Measurements from ENCODE around the gene DPH5. TPM values are rescaled to one million over a fixed set of nuclear protein-coding genes. Genes with fewer than 3 reads are reported as not detected.

The DPH5 gene, protein sequence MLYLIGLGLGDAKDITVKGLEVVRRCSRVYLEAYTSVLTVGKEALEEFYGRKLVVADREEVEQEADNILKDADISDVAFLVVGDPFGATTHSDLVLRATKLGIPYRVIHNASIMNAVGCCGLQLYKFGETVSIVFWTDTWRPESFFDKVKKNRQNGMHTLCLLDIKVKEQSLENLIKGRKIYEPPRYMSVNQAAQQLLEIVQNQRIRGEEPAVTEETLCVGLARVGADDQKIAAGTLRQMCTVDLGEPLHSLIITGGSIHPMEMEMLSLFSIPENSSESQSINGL
- polyA plus RNA-seq (2013, experiment 1 of 2): 37.4 TPM
- 37.8 TPM for polyA plus RNA-seq (2013, experiment 2 of 2)

DNA sequence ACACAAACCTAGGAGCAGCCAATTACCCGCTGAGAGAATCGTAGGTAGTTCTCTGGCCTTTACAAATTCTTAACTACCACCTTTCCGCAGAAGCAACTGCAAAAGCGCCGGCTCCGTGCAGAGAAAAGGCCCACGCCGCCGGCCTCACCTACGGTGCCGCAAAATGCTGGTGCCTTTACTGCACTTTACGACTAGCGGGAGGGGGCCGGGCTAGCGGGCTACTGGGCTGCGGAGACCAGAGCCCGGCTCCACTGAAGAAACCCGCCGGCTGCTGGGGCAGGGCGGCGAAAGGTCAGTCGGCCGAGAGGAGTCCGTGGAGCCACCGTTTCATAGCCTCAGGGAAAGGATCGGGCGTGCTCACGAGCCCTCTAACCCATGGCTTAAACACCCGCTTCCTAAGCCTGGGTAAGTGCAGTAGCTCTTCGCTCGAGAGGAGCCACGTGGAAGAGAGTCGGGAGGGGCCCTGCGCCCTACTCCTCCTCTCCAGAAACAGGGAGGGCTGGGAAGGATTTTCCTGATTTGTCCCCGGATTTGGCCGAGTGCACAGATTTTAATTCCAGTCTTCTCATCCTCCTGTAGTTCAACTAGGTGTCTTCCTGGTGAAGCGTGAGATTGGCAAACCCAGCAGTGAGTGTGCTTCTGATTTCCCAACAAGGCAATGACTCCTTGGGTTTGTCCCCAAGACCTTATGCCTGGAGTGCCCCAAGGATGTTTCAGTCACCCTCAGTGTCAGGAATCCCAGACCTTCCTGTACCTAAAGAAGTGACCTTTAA, at the start of gene DPH5:
DPH5 (minus strand) TSS at position 128 of the 773 bp plus-strand sequence. CDS start 341 bp downstream, outside the sequence.
- peaks cover 0 to 7% of the 10 kb centered on the region in 2 experiments for H3K36me3 ChIP-seq (ENCODE audit: control insufficient read depth in 1 of 2, insufficient read depth in 2 of 2, low read depth in 1 of 2, low read length in 2 of 2)
- H3K27me3 ChIP-seq (ENCODE audit: control insufficient read depth in 1 of 2, insufficient read depth in 1 of 2, low read length in 2 of 2): no peaks in the 10 kb centered on the region
- peak within 1 kb of the TSS; percentile 82 to 96 for H3K18ac ChIP-seq (ENCODE audit: low read depth in 1 of 2, low read length in 2 of 2)
- peak within 1 kb of the TSS; percentile 73 for H2BK120ac ChIP-seq (ENCODE audit: low read depth, low read length)
- peaks cover 20% of the 10 kb centered on the region for H3K79me1 ChIP-seq (replicated peaks; ENCODE audit: low read length, poor library complexity, severe bottlenecking)
- H3K4me1 ChIP-seq (ENCODE audit: control insufficient read depth, insufficient read depth, low read depth, low read length): peaks cover 3% of the 10 kb centered on the region
- peak within 1 kb of the TSS; percentile 67 for H2BK15ac ChIP-seq (ENCODE audit: low read depth, poor library complexity, severe bottlenecking)
- peak; percentile 95 for DNase-seq
- peak within 1 kb of the TSS; percentile 89 for H3K4me2 ChIP-seq (ENCODE audit: low read length, poor library complexity, severe bottlenecking)
- H3K4ac ChIP-seq (ENCODE audit: low read depth in 1 of 2, low read length in 2 of 2): peak within 1 kb of the TSS; percentile 69 to 86
- peak within 1 kb of the TSS; percentile 86 for H3K27ac ChIP-seq (ENCODE audit: low read length, poor library complexity, severe bottlenecking)
- WGBS: under 1% methylated on average over 35 of the region's 37 CpGs
- H3K9me3 ChIP-seq (ENCODE audit: control insufficient read depth, low read length): no peaks in the 10 kb centered on the region
- H3K14ac ChIP-seq (ENCODE audit: low read length in 2 of 2): peak within 1 kb of the TSS in 1 of 2 experiments; percentile 73
- H3K9ac ChIP-seq (ENCODE audit: low read length): peak within 1 kb of the TSS; percentile 89
- H4K91ac ChIP-seq (ENCODE audit: low read length): peak within 1 kb of the TSS; percentile 94
- H2AFZ ChIP-seq (ENCODE audit: low read depth, low read length): no peak within 1 kb of the TSS
- H3K23ac ChIP-seq (ENCODE audit: low read length in 2 of 2): no peak within 1 kb of the TSS
- H4K8ac ChIP-seq (ENCODE audit: low read length): peak within 1 kb of the TSS; percentile 97
- H2AK5ac ChIP-seq (ENCODE audit: low read length, severe bottlenecking): peak within 1 kb of the TSS; percentile 53
- peak within 1 kb of the TSS; percentile 77 to 86 for H3K4me3 ChIP-seq (ENCODE audit: insufficient read depth in 1 of 2, low read depth in 1 of 2, low read length in 2 of 2)
- no peak within 1 kb of the TSS for H2BK5ac ChIP-seq (ENCODE audit: low read depth, low read length, poor library complexity, severe bottlenecking)
- no peak within 1 kb of the TSS for H2BK12ac ChIP-seq (ENCODE audit: low read length in 2 of 2)

DNA sequence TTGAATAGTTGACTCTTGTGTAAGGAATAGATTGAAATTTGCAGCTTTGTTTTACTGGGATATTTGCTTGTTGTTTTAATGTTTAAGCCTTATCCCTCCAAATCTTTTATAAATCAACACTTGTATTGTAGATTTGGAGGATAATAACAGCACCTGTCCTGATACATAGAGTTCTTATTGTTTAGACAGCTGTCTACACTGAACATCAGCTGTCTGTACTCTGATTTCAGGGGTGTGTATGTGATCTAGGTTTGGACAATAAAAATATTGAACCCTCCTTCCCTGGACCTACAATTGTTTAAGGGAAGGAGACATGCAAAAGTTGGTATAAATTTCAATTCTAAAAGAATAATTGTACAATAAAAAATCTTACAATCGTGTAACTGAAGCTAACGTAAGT, 48.3 kb upstream of the DPH5 start:
- Histone ChIP-seq H3K4me1 (ENCODE audit: control insufficient read depth, insufficient read depth, low read depth, low read length) (no peaks in the 10 kb centered on the region), H2AK5ac (ENCODE audit: low read length, severe bottlenecking) (no peak overlapping the region), H3K27ac (ENCODE audit: low read length, poor library complexity, severe bottlenecking) (no peak overlapping the region), H4K91ac (ENCODE audit: low read length) (no peak overlapping the region), H2BK15ac (ENCODE audit: low read depth, poor library complexity, severe bottlenecking) (no peak overlapping the region), H3K4ac (ENCODE audit: low read depth in 1 of 2, low read length in 2 of 2) (no peak overlapping the region), H3K18ac (ENCODE audit: low read depth in 1 of 2, low read length in 2 of 2) (no peak overlapping the region), H3K79me1 (replicated peaks; ENCODE audit: low read length, poor library complexity, severe bottlenecking) (peaks cover 4% of the 10 kb centered on the region), H2BK120ac (ENCODE audit: low read depth, low read length) (no peak overlapping the region), H4K8ac (ENCODE audit: low read length) (no peak overlapping the region), H2BK12ac (ENCODE audit: low read length in 2 of 2) (no peak overlapping the region), H3K9me3 (ENCODE audit: control insufficient read depth, low read length) (no peaks in the 10 kb centered on the region), H2BK5ac (ENCODE audit: low read depth, low read length, poor library complexity, severe bottlenecking) (no peak overlapping the region), H3K4me2 (ENCODE audit: low read length, poor library complexity, severe bottlenecking) (no peak overlapping the region), H3K14ac (ENCODE audit: low read length in 2 of 2) (no peak overlapping the region), H2AFZ (ENCODE audit: low read depth, low read length) (no peak overlapping the region), H3K36me3 (ENCODE audit: control insufficient read depth in 1 of 2, insufficient read depth in 2 of 2, low read depth in 1 of 2, low read length in 2 of 2) (peaks cover 3 to 19% of the 10 kb centered on the region in 2 experiments), H3K4me3 (ENCODE audit: insufficient read depth in 1 of 2, low read depth in 1 of 2, low read length in 2 of 2) (no peak overlapping the region), H3K23ac (ENCODE audit: low read length in 2 of 2) (no peak overlapping the region), H3K9ac (ENCODE audit: low read length) (no peak overlapping the region), H3K27me3 (ENCODE audit: control insufficient read depth in 1 of 2, insufficient read depth in 1 of 2, low read length in 2 of 2) (no peaks in the 10 kb centered on the region)
- no peak for DNase-seq
- WGBS: no CpG with 5 or more reads among the region's 2 CpGs

DNA sequence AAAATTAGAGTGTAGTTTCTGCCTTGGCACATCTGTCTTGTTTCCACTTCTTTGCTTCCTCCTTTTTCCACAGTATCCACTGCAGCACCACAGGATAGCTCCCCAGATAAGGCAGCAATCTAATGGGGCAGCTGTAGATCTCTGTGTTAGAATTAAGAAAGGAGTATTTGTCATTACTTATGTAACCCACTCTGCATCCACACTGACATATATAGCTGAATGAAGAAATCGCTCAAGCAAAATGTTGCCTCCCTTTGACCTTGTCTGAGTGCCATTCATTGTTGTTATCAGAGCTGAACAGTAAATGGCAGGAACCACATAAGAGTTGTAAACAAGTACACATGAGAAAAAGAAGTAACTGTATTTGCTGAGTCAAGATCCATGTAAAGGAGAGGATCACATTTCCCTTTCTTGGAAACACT, 45.9 kb upstream of the DPH5 start:
- Histone ChIP-seq H3K4me3 (ENCODE audit: insufficient read depth in 1 of 2, low read depth in 1 of 2, low read length in 2 of 2) (no peak overlapping the region), H3K27ac (ENCODE audit: low read length, poor library complexity, severe bottlenecking) (no peak overlapping the region), H3K79me1 (replicated peaks; ENCODE audit: low read length, poor library complexity, severe bottlenecking) (peaks cover 7% of the 10 kb centered on the region), H2BK15ac (ENCODE audit: low read depth, poor library complexity, severe bottlenecking) (no peak overlapping the region), H2BK120ac (ENCODE audit: low read depth, low read length) (no peak overlapping the region), H3K36me3 (ENCODE audit: control insufficient read depth in 1 of 2, insufficient read depth in 2 of 2, low read depth in 1 of 2, low read length in 2 of 2) (peaks cover 0 to 6% of the 10 kb centered on the region in 2 experiments), H2BK12ac (ENCODE audit: low read length in 2 of 2) (no peak overlapping the region), H2AFZ (ENCODE audit: low read depth, low read length) (no peak overlapping the region), H3K27me3 (ENCODE audit: control insufficient read depth in 1 of 2, insufficient read depth in 1 of 2, low read length in 2 of 2) (no peaks in the 10 kb centered on the region), H2BK5ac (ENCODE audit: low read depth, low read length, poor library complexity, severe bottlenecking) (no peak overlapping the region), H4K91ac (ENCODE audit: low read length) (no peak overlapping the region), H3K23ac (ENCODE audit: low read length in 2 of 2) (no peak overlapping the region), H3K9ac (ENCODE audit: low read length) (no peak overlapping the region), H4K8ac (ENCODE audit: low read length) (no peak overlapping the region), H2AK5ac (ENCODE audit: low read length, severe bottlenecking) (no peak overlapping the region), H3K9me3 (ENCODE audit: control insufficient read depth, low read length) (no peaks in the 10 kb centered on the region), H3K4ac (ENCODE audit: low read depth in 1 of 2, low read length in 2 of 2) (no peak overlapping the region), H3K4me2 (ENCODE audit: low read length, poor library complexity, severe bottlenecking) (no peak overlapping the region), H3K4me1 (ENCODE audit: control insufficient read depth, insufficient read depth, low read depth, low read length) (no peaks in the 10 kb centered on the region), H3K14ac (ENCODE audit: low read length in 2 of 2) (no peak overlapping the region), H3K18ac (ENCODE audit: low read depth in 1 of 2, low read length in 2 of 2) (no peak overlapping the region)
- peak; percentile 33 for DNase-seq
- WGBS: 80% methylated on average over 1 of the region's 1 CpG

DNA sequence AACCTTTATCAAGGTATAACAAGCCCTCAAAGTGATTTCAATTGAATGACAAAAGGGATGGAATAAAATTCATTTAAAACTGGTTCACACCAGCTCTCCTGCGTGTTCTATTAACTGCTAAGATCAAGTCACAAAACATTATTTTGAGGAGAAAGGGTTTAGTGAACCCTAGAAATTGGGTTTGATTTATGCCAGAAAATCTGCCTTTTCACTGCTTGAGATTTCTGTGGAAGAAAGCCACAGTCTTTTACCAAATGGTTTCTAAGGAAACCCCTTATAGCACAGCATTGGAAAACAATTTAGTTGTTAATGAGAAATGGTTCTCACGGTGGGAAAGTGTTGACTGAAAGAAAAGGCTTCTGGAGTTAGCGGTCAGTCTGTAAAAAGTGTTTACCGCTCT, 43.6 kb upstream of the DPH5 start:
- no peak overlapping the region for H2BK12ac ChIP-seq (ENCODE audit: low read length in 2 of 2)
- H4K8ac ChIP-seq (ENCODE audit: low read length): no peak overlapping the region
- H2AK5ac ChIP-seq (ENCODE audit: low read length, severe bottlenecking): no peak overlapping the region
- no peak overlapping the region for H3K14ac ChIP-seq (ENCODE audit: low read length in 2 of 2)
- H2BK5ac ChIP-seq (ENCODE audit: low read depth, low read length, poor library complexity, severe bottlenecking): no peak overlapping the region
- H3K79me1 ChIP-seq (replicated peaks; ENCODE audit: low read length, poor library complexity, severe bottlenecking): peaks cover 16% of the 10 kb centered on the region
- no peak overlapping the region for H3K4ac ChIP-seq (ENCODE audit: low read depth in 1 of 2, low read length in 2 of 2)
- H4K91ac ChIP-seq (ENCODE audit: low read length): no peak overlapping the region
- H3K4me3 ChIP-seq (ENCODE audit: insufficient read depth in 1 of 2, low read depth in 1 of 2, low read length in 2 of 2): no peak overlapping the region
- WGBS: 38% methylated on average over 1 of the region's 4 CpGs
- no peak overlapping the region for H2BK120ac ChIP-seq (ENCODE audit: low read depth, low read length)
- no peak overlapping the region for H3K4me2 ChIP-seq (ENCODE audit: low read length, poor library complexity, severe bottlenecking)
- peaks cover 2% of the 10 kb centered on the region for H3K4me1 ChIP-seq (ENCODE audit: control insufficient read depth, insufficient read depth, low read depth, low read length)
- no peak overlapping the region for H2BK15ac ChIP-seq (ENCODE audit: low read depth, poor library complexity, severe bottlenecking)
- H3K27me3 ChIP-seq (ENCODE audit: control insufficient read depth in 1 of 2, insufficient read depth in 1 of 2, low read length in 2 of 2): no peaks in the 10 kb centered on the region
- DNase-seq: no peak
- no peaks in the 10 kb centered on the region for H3K9me3 ChIP-seq (ENCODE audit: control insufficient read depth, low read length)
- H3K27ac ChIP-seq (ENCODE audit: low read length, poor library complexity, severe bottlenecking): no peak overlapping the region
- H2AFZ ChIP-seq (ENCODE audit: low read depth, low read length): no peak overlapping the region
- no peak overlapping the region for H3K23ac ChIP-seq (ENCODE audit: low read length in 2 of 2)
- no peaks in the 10 kb centered on the region for H3K36me3 ChIP-seq (ENCODE audit: control insufficient read depth in 1 of 2, insufficient read depth in 2 of 2, low read depth in 1 of 2, low read length in 2 of 2)
- H3K18ac ChIP-seq (ENCODE audit: low read depth in 1 of 2, low read length in 2 of 2): no peak overlapping the region
- no peak overlapping the region for H3K9ac ChIP-seq (ENCODE audit: low read length)
